AG04450 (cell line): ENCODE data around the gene HPD. TPM values are rescaled to one million over a fixed set of nuclear protein-coding genes. Genes with fewer than 3 reads are reported as not detected.
"Not testable (repeated sequence)": the region's sequence is repeated elsewhere in the genome, so short reads cannot be mapped to it uniquely, and the experiment has no call there.

Experiments
- CTCF ChIA-PET: fragments of 300-600, 350-600 bp; formaldehyde crosslinking; extraction: SDS; loops from one replicate; lab custom pipeline; 2022; ENCODE audit warnings: antibody characterized with exemption, inconsistent platforms; lab: Charles Lee
- POLR2A ChIA-PET: fragments of 350-600 bp; formaldehyde crosslinking; extraction: SDS; loops from one replicate; lab custom pipeline; 2021; ENCODE audit warnings: antibody characterized with exemption, inconsistent platforms; lab: Yijun Ruan, JAX
- DNase-seq: peaks from one replicate; pipeline ENCODE4 v3.0.0-alpha.2; 2011; ENCODE audit warnings: low read depth, low spot score
- H3K27ac ChIP-seq: one replicate; pipeline ENCODE4 v1.5.1; 2012; ENCODE audit warnings: low read depth, low read length, control low read depth
- H3K27me3 ChIP-seq: one replicate; pipeline ENCODE4 v1.6.0; 2012; ENCODE audit warnings: low read length; ENCODE audit not compliant: control insufficient read depth, insufficient read depth
- H3K4me3 ChIP-seq: 2 replicates; pipeline ENCODE4 v1.5.1; 2011; ENCODE audit warnings: mild to moderate bottlenecking, low read depth, low read length, control low read depth
- H3K9me3 ChIP-seq: 2 replicates; pipeline ENCODE4 v1.5.1; 2012; ENCODE audit warnings: low read length; ENCODE audit not compliant: control insufficient read depth, insufficient read depth
- CTCF ChIP-seq: IDR thresholded peaks from 2 replicates; pipeline ENCODE4 v1.5.1; 2011; ENCODE audit warnings: low read depth, low read length, control low read depth, inconsistent platforms
- polyA plus RNA-seq: library from polyadenylated mRNA; depleted of rRNA; stranded (reverse); fragments of >200 nt; gene quantifications from 2 replicates; pipeline ENCODE4 v1.2.3, GENCODE V29; 2011

HPD gene
- polyA plus RNA-seq, 1 experiment: 0.05 TPM

GRCh38 chr12:121889274-121889624, 30.6 kb upstream of the HPD start:
- Histone ChIP-seq H3K4me3 (peak overlapping the region; percentile 94), H3K27ac (peak overlapping the region; percentile 98), H3K27me3 (no peaks in the 10 kb centered on the region), H3K9me3 (no peaks in the 10 kb centered on the region; the same call in 1 of the 2 replicates)
- no peak for TF ChIP-seq CTCF
- no peak for DNase-seq
- CTCF ChIA-PET: interaction anchor here (0.6 to 9.2 kb wide), 9 partner anchors 9 to 192 kb away, joined by 3 to 111 read pairs (median 6); partner anchors contain the start of genes HPD and RHOF
- POLR2A ChIA-PET: interaction anchor here (1.1 to 1.8 kb wide), 5 partner anchors 16 to 95 kb away, joined by 3 to 18 read pairs (median 10); partner anchors contain the start of genes HPD and RHOF

- CTCF ChIA-PET: interaction anchor here (0.6 to 9.2 kb wide), 18 partner anchors 10 to 191 kb away, joined by 3 to 111 read pairs (median 4); partner anchors contain the start of genes HPD and RHOF
- peak within 1 kb of the TSS; percentile 98 for H3K27ac ChIP-seq
Measured at GRCh38 chr12:121888478-121889273, 30.0 kb upstream of the HPD start, which contains the start of gene PSMD9. PSMD9 (plus strand) TSS chr12:121888790; CDS start chr12:121888857, 67 bp downstream.

GRCh38 chr12:121888083-121888477, 29.4 kb upstream of the HPD start:
- DNase-seq: no peak
- no peak for TF ChIP-seq CTCF
- H3K27me3 ChIP-seq: no peaks in the 10 kb centered on the region
- H3K9me3 ChIP-seq: no peaks in the 10 kb centered on the region; the same call in 1 of the 2 replicates
- H3K27ac ChIP-seq: peak overlapping the region; percentile 98
- peak overlapping the region; percentile 53 for H3K4me3 ChIP-seq
- POLR2A ChIA-PET: interaction anchor here (0.5 to 1.8 kb wide), 12 partner anchors 15 to 351 kb away, joined by 3 to 18 read pairs (median 4); partner anchors contain the start of genes HPD and RHOF
- CTCF ChIA-PET: interaction anchor here (0.6 to 9.2 kb wide), 15 partner anchors 9 to 113 kb away, joined by 3 to 111 read pairs (median 4); partner anchors contain the start of genes HPD and RHOF

More at GRCh38 chr12:121888478-121889273, 30.0 kb upstream of the HPD start, which contains the start of gene PSMD9:
- peak within 1 kb of the TSS; percentile 94 for H3K4me3 ChIP-seq
- TF ChIP-seq CTCF: peak; percentile 87
- POLR2A ChIA-PET: interaction anchor here (0.5 to 1.8 kb wide), 12 partner anchors 16 to 352 kb away, joined by 3 to 18 read pairs (median 4); partner anchors contain the start of genes HPD and RHOF
- DNase-seq: peak; percentile 94
- no peaks in the 10 kb centered on the region for H3K27me3 ChIP-seq
- no peaks in the 10 kb centered on the region; the same call in 1 of the 2 replicates for H3K9me3 ChIP-seq

- POLR2A ChIA-PET: interaction anchor here (0.7 kb wide), 1 partner anchor 40 kb away, joined by 3 read pairs; no protein-coding TSS in a partner anchor
- CTCF ChIA-PET: interaction anchor here (9.2 kb wide), 1 partner anchor 90 kb away, joined by 111 read pairs; the partner anchor contains the start of gene RHOF
- H3K27me3 ChIP-seq, H3K4me3 ChIP-seq, H3K9me3 ChIP-seq, H3K27ac ChIP-seq, DNase-seq: not testable (repeated sequence)
Measured at GRCh38 chr12:121885129-121885528, 26.5 kb upstream of the HPD start.

- Histone ChIP-seq H3K4me3 (no peak overlapping the region), H3K27me3 (no peaks in the 10 kb centered on the region), H3K27ac (no peak overlapping the region), H3K9me3 (no peaks in the 10 kb centered on the region)
- no peak for DNase-seq
- ChIA-PET POLR2A (interaction anchor here (0.9 kb wide), 1 partner anchor 9 kb away, joined by 3 read pairs; no protein-coding TSS in a partner anchor), CTCF (interaction anchor here (0.7 to 1.8 kb wide), 4 partner anchors 44 to 89 kb away, joined by 3 to 16 read pairs (median 4); partner anchors contain the start of gene RHOF)
- TF ChIP-seq CTCF: no peak
Measured at GRCh38 chr12:121883315-121883660, 24.6 kb upstream of the HPD start.

- not testable (repeated sequence) for H3K9me3 ChIP-seq, DNase-seq, H3K27me3 ChIP-seq, H3K4me3 ChIP-seq, H3K27ac ChIP-seq
- POLR2A ChIA-PET: interaction anchor here (0.6 kb wide), 1 partner anchor 170 kb away, joined by 3 read pairs; no protein-coding TSS in a partner anchor
- CTCF ChIA-PET: interaction anchor here (0.6 kb wide), 1 partner anchor 12 kb away, joined by 7 read pairs; no protein-coding TSS in a partner anchor
Measured at GRCh38 chr12:121876080-121876447, 17.4 kb upstream of the HPD start.
